Right lobe of liver (tissue), 4 donors: ENCODE data around the gene CRTC1.

Source experiments
- POLR2A ChIP-seq: fragments of 450-650 bp; IDR thresholded peaks from one replicate; pipeline ENCODE4 v1.6.1; 2017; ENCODE audit warnings: antibody characterized with exemption, mild to moderate bottlenecking
- TF ChIP-seq, protein P1 (sequence below), 4 donors: fragments of 200-600 bp in 3 of 4; fragments of 450-650 bp in 1 of 4; IDR thresholded peaks; one replicate each; pipeline versions ENCODE4 v1.5.1 to v1.8.0; 2016 to 2022; ENCODE audit warnings: antibody characterized with exemption in 4 of 4, mild to moderate bottlenecking in 2 of 4
- donor health status: DM: no; HTN: no; CAD: no.
- donor health status: DM: no; HTN: no; CAD: no.
- donor health status: DM: no; HTN: yes; CAD: no.

GRCh38 chr19:18669524-18669817 is 14.0 kb upstream of the CRTC1 start:
- TF ChIP-seq, protein P1, sequence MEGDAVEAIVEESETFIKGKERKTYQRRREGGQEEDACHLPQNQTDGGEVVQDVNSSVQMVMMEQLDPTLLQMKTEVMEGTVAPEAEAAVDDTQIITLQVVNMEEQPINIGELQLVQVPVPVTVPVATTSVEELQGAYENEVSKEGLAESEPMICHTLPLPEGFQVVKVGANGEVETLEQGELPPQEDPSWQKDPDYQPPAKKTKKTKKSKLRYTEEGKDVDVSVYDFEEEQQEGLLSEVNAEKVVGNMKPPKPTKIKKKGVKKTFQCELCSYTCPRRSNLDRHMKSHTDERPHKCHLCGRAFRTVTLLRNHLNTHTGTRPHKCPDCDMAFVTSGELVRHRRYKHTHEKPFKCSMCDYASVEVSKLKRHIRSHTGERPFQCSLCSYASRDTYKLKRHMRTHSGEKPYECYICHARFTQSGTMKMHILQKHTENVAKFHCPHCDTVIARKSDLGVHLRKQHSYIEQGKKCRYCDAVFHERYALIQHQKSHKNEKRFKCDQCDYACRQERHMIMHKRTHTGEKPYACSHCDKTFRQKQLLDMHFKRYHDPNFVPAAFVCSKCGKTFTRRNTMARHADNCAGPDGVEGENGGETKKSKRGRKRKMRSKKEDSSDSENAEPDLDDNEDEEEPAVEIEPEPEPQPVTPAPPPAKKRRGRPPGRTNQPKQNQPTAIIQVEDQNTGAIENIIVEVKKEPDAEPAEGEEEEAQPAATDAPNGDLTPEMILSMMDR (IDR thresholded peaks at IDR 0.05), result no peak
- TF ChIP-seq POLR2A, result no peak
